ENCODE measurements around the gene FKBP7.

Gene FKBP7

DNA sequence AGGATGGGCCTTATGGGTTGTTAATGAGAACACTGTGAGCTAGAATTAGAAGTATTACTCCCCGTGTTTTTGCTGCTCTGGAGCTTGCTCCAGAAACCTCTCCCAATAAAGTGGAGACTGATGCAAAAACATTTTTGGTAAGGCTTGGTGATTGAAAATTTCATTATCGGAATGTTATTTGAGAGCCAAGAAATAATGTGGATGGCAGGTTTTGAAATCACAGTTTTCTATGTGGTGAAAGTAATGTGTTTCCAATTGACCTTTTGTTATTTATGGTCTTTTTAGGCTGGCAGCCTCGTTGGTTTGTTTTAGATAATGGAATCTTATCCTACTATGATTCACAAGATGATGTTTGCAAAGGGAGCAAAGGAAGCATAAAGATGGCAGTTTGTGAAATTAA is 7.0 kb upstream of the FKBP7 start:
- H3K36me3 ChIP-seq (ENCODE audit: control insufficient read depth, insufficient read depth, low read length): peaks cover 6% of the 10 kb centered on the region; the same call in 1 of the 2 replicates
- H3K4me3 ChIP-seq (ENCODE audit: low read depth, low read length): no peak overlapping the region
- H3K27ac ChIP-seq (ENCODE audit: low read depth, low read length): no peak overlapping the region
- no peaks in the 10 kb centered on the region for H3K9me3 ChIP-seq (ENCODE audit: control insufficient read depth, insufficient read depth, low read length)
- H3K4me1 ChIP-seq (ENCODE audit: control insufficient read depth, insufficient read depth, low read length): peaks cover 17% of the 10 kb centered on the region
- H3K9ac ChIP-seq (ENCODE audit: low read depth, low read length): no peak overlapping the region
- H3K27me3 ChIP-seq (ENCODE audit: control insufficient read depth, insufficient read depth, low read length): peaks cover 4% of the 10 kb centered on the region; the same call in 1 of the 2 replicates

DNA sequence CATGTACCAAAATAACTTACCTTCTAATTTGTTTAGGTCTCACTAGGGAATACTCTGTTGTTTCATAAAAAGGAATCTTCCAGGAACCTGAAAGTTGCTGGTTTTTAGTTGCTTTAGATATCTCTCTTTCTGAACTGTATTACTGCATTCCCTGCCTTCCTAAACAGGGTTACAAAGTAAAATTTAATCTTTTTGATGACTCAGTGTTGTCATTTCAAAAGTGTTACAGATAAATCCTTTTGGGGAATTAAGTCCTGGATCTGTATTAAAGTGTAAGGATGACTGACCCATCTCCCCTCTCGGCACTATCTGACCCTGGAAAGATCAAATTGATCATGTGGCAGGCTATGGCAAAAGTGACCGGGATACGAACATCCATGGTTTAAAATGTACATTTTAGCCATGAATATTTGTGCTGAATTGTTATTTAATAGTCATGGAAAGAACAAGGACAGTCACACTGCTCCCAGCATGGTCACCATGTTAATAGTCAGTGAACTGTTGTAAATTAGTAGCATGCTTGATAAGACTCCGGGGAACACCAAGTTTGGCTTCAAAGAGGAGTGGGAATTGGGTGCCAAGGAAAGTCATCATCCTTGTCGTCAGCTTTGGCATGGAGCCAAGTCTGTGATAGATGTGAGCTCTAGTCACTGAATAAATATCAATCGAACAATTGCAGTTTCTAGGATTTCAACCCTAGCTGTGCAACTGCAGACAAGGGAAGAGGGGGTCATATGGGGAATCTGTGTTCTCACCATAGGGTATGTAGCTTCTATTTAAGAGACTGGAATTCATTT is 6.0 kb upstream of the FKBP7 start:
- H3K27ac ChIP-seq (ENCODE audit: low read depth, low read length): no peak overlapping the region
- H3K27me3 ChIP-seq (ENCODE audit: control insufficient read depth, insufficient read depth, low read length): peaks cover 5% of the 10 kb centered on the region; the same call in 1 of the 2 replicates
- no peak overlapping the region for H3K4me3 ChIP-seq (ENCODE audit: low read depth, low read length)

DNA sequence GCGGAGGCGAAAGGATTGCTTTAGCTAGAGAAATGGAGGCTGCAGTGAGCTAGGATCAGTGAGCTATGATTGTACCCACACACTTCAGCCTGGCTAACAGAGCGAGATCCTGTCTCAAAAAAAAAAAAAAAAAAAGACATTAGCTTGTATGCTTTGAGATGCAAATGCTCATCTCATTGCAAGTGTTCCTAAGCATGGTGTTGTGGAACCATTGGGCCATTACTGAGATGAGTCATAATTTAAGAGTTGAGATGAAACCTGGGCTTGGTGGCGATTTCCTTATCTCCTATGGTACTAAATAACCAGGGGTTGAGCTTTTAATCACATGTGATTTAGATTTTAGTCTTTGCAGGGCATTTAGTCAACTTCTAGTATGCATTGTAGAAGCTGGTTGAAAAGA is 4.0 kb upstream of the FKBP7 start:
- H3K9ac ChIP-seq (ENCODE audit: low read depth, low read length): no peak overlapping the region
- H3K4me3 ChIP-seq (ENCODE audit: low read depth, low read length): 0 out of 2 replicates have a peak overlapping the region, but pooled peaks have one; percentile 7
- no peak overlapping the region for H3K27ac ChIP-seq (ENCODE audit: low read depth, low read length)

More for the DNA sequence above, 6.0 kb upstream of the FKBP7 start:
- H3K9me3 ChIP-seq (ENCODE audit: control insufficient read depth, insufficient read depth, low read length): no peaks in the 10 kb centered on the region
- H3K4me1 ChIP-seq (ENCODE audit: control insufficient read depth, insufficient read depth, low read length): peaks cover 17% of the 10 kb centered on the region
- H3K9ac ChIP-seq (ENCODE audit: low read depth, low read length): no peak overlapping the region
- 0 out of 2 replicates have a peak, but pooled peaks cover 6% of the 10 kb centered on the region for H3K36me3 ChIP-seq (ENCODE audit: control insufficient read depth, insufficient read depth, low read length)

DNA sequence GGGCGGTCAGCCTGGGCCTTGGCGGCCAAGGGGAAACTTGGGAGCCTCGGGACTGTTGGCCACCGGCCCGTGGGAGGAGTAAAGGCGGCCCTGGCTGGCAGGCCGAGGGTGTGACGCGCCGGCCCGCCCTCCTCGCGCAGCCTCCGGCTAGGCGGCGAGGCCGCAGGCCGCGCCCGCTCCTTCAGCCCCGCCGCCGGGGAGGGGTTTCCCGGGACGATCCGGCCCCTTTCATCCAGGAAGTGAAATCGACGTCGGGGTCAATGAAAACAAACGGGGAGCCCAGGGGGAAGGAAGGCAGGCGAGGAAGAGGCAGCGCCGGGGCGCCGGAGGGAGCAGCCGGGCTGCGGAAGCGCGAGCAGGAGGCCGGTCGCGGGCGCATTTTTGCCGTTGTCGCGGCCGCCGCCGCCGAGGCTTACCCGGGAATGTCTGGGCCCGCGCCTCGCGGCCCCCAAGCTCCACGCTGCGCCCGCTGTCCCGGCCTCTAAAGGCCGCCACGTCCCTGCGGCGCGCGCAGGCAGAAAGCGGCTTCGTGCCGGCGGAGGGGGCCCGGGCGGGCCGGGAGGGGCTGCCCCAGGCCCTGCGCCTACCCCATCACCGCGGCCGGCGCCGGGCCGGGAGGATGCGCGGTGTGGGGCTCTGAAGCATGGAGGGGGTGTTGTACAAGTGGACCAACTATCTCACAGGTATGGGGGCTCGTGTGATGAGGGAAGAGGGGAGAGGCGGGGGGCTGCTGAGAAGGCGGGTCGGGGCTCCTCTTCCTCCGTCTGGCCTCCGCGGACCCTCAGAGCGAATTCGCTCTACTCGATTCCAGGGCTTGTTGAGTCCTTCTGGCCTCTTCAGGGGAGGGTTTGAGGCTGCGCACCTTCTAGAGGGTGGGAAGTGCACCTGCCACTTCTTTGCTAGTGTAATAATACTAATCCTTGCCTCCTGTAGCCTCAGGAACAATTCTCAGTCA is 2.1 kb upstream of the FKBP7 start, which contains the start of gene PLEKHA3:
Gene PLEKHA3 (plus strand): TSS at position 231 of the 955 bp plus-strand sequence. CDS start 413 bp downstream, at position 644.
- Histone ChIP-seq H3K36me3 (ENCODE audit: control insufficient read depth, insufficient read depth, low read length) (no peaks in the 10 kb centered on the region), H3K9me3 (ENCODE audit: control insufficient read depth, insufficient read depth, low read length) (no peaks in the 10 kb centered on the region), H3K4me1 (ENCODE audit: control insufficient read depth, insufficient read depth, low read length) (peaks cover 17% of the 10 kb centered on the region), H3K27me3 (ENCODE audit: control insufficient read depth, insufficient read depth, low read length) (peaks cover 9% of the 10 kb centered on the region; the same call in 1 of the 2 replicates), H3K4me3 (ENCODE audit: low read depth, low read length) (peak within 1 kb of the TSS; percentile 78), H3K27ac (ENCODE audit: low read depth, low read length) (peak within 1 kb of the TSS; percentile 78), H3K9ac (ENCODE audit: low read depth, low read length) (peak within 1 kb of the TSS; percentile 57)

More for the DNA sequence above, 4.0 kb upstream of the FKBP7 start:
- Histone ChIP-seq H3K4me1 (ENCODE audit: control insufficient read depth, insufficient read depth, low read length) (peaks cover 17% of the 10 kb centered on the region), H3K9me3 (ENCODE audit: control insufficient read depth, insufficient read depth, low read length) (no peaks in the 10 kb centered on the region), H3K36me3 (ENCODE audit: control insufficient read depth, insufficient read depth, low read length) (0 out of 2 replicates have a peak, but pooled peaks cover 6% of the 10 kb centered on the region), H3K27me3 (ENCODE audit: control insufficient read depth, insufficient read depth, low read length) (peaks cover 9% of the 10 kb centered on the region; the same call in 1 of the 2 replicates)

DNA sequence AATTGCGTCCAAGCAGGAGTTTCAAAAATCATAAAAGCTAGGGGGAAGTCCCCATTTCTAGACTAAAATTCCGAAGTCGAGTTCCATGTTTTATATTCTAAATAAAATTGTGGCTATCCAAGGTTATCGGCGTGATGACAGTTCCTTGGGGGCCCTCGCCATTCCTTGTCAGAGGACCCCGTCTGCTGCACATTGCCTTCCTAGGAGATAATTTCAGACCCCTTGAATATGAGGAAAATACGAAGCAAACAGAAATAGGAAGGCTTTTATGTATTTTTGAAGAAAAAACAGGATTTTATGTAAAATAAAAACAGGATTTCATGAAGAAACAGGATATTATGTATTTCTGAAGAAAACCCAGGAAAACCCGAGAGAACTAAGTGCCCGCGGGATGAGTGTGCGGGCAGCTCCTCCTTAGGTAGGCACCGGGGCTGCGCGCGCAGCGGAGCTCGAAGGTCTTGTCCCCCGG is 1.4 kb upstream of the FKBP7 start:
- H3K9ac ChIP-seq (ENCODE audit: low read depth, low read length): peak overlapping the region; percentile 57
- peak overlapping the region; percentile 78 for H3K27ac ChIP-seq (ENCODE audit: low read depth, low read length)

DNA sequence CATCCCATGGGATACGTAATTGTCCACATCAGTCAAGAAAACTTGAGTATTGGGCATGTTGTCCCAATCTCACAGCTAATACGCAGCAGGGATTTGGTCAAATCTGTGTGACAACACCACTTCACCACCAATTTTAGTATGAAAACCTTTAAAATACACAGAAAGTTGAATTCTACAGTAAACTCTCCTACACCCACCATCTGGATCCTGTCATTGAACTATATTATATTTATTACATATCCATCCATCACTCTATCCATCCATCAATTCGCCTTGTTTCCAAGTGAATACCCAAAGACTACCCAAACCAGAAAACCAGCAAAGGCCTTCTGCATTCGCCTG is 846 bp upstream of the FKBP7 start:
- peak overlapping the region; percentile 78; the same call in 1 of the 2 replicates for H3K4me3 ChIP-seq (ENCODE audit: low read depth, low read length)
- H3K27ac ChIP-seq (ENCODE audit: low read depth, low read length): no peak overlapping the region
- H3K9ac ChIP-seq (ENCODE audit: low read depth, low read length): no peak overlapping the region
- H3K36me3 ChIP-seq (ENCODE audit: control insufficient read depth, insufficient read depth, low read length): no peaks in the 10 kb centered on the region
- H3K4me1 ChIP-seq (ENCODE audit: control insufficient read depth, insufficient read depth, low read length): peaks cover 17% of the 10 kb centered on the region
- no peaks in the 10 kb centered on the region for H3K9me3 ChIP-seq (ENCODE audit: control insufficient read depth, insufficient read depth, low read length)
- H3K27me3 ChIP-seq (ENCODE audit: control insufficient read depth, insufficient read depth, low read length): peaks cover 9% of the 10 kb centered on the region; the same call in 1 of the 2 replicates

More for the DNA sequence above, 1.4 kb upstream of the FKBP7 start:
- H3K4me3 ChIP-seq (ENCODE audit: low read depth, low read length): peak overlapping the region; percentile 78
- peaks cover 9% of the 10 kb centered on the region; the same call in 1 of the 2 replicates for H3K27me3 ChIP-seq (ENCODE audit: control insufficient read depth, insufficient read depth, low read length)
- no peaks in the 10 kb centered on the region for H3K9me3 ChIP-seq (ENCODE audit: control insufficient read depth, insufficient read depth, low read length)
- H3K36me3 ChIP-seq (ENCODE audit: control insufficient read depth, insufficient read depth, low read length): no peaks in the 10 kb centered on the region
- peaks cover 17% of the 10 kb centered on the region for H3K4me1 ChIP-seq (ENCODE audit: control insufficient read depth, insufficient read depth, low read length)

DNA sequence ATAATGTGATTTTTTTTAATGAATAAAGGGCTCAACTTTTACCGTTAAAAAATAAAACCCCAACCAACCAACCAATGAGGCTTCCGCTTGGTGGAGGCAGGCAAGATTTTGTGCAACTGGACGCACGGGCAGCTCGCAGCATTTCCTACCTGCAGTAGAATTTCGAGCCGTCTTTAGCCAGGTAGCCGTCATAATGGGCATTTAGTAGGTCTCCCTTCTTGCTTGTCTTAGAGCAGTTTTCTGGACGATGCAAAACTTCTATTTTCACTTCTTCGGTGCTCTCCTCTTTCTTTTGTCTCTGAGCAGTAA is 316 bp downstream of the FKBP7 start:
- Histone ChIP-seq H3K4me3 (ENCODE audit: low read depth, low read length) (peak overlapping the region; percentile 78), H3K9me3 (ENCODE audit: control insufficient read depth, insufficient read depth, low read length) (no peaks in the 10 kb centered on the region), H3K9ac (ENCODE audit: low read depth, low read length) (peak overlapping the region; percentile 78), H3K27ac (ENCODE audit: low read depth, low read length) (peak overlapping the region; percentile 34), H3K27me3 (ENCODE audit: control insufficient read depth, insufficient read depth, low read length) (peaks cover 9% of the 10 kb centered on the region; the same call in 1 of the 2 replicates), H3K4me1 (ENCODE audit: control insufficient read depth, insufficient read depth, low read length) (peaks cover 17% of the 10 kb centered on the region), H3K36me3 (ENCODE audit: control insufficient read depth, insufficient read depth, low read length) (no peaks in the 10 kb centered on the region)

DNA sequence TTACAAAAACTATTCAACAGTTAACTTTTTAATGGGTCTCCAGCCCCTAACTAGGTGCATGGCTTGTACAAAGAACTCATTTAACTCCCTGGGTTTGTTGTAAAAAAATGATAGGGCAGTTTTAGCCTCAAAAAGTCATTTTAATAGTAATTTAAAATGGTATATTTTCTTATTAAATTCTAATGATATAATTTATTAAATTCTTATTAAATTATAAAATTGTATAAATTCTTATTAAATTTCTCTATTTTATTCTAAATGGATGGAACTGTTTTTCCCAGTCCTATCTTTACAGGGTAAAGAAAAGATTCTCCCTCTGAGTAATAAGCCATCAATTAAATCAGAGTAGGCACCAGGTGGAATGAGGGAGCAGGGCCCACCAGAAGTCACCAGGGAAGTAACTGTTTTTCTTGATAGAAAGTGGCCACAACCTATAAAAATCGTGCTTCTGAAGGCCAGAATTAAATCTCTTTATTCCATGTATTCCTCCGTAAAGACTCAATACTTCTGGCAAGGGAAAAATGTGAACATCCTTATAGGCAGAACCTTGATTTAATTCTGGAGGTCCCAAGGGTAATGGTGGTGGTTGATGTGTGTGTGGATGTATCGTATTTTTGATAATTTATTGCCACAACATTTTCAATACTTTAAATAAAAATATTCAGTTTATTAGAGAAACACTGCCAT is 814 bp downstream of the FKBP7 start:
- Histone ChIP-seq H3K27ac (ENCODE audit: low read depth, low read length) (no peak overlapping the region), H3K4me3 (ENCODE audit: low read depth, low read length) (peak overlapping the region; percentile 78), H3K9me3 (ENCODE audit: control insufficient read depth, insufficient read depth, low read length) (no peaks in the 10 kb centered on the region), H3K4me1 (ENCODE audit: control insufficient read depth, insufficient read depth, low read length) (peaks cover 16% of the 10 kb centered on the region), H3K36me3 (ENCODE audit: control insufficient read depth, insufficient read depth, low read length) (no peaks in the 10 kb centered on the region), H3K27me3 (ENCODE audit: control insufficient read depth, insufficient read depth, low read length) (peaks cover 9% of the 10 kb centered on the region; the same call in 1 of the 2 replicates), H3K9ac (ENCODE audit: low read depth, low read length) (no peak overlapping the region)

DNA sequence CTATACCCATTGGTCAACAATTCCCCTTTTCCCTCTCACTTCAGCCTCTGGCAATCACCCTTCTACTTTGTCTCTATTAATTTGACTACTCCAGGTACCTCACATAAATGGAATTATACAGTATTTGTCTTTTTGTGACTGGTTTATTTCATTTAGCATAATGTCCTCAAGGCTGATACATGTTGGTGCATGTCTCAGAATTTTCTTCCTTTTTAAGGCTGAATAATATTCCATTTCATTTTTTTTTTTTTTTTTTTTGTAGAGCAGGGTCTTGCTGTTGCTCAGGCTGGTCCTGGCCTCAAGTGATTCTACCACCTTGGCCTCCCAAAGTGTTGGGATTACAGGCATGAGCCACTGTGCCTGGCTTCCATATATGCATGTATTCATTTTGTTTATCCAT is 1.9 kb downstream of the FKBP7 start:
- H3K27ac ChIP-seq (ENCODE audit: low read depth, low read length): no peak overlapping the region
- H3K4me1 ChIP-seq (ENCODE audit: control insufficient read depth, insufficient read depth, low read length): peaks cover 5% of the 10 kb centered on the region
- H3K27me3 ChIP-seq (ENCODE audit: control insufficient read depth, insufficient read depth, low read length): peaks cover 8% of the 10 kb centered on the region; the same call in 1 of the 2 replicates
- no peak overlapping the region for H3K9ac ChIP-seq (ENCODE audit: low read depth, low read length)
- no peaks in the 10 kb centered on the region for H3K9me3 ChIP-seq (ENCODE audit: control insufficient read depth, insufficient read depth, low read length)
- H3K36me3 ChIP-seq (ENCODE audit: control insufficient read depth, insufficient read depth, low read length): no peaks in the 10 kb centered on the region
- H3K4me3 ChIP-seq (ENCODE audit: low read depth, low read length): no peak overlapping the region

DNA sequence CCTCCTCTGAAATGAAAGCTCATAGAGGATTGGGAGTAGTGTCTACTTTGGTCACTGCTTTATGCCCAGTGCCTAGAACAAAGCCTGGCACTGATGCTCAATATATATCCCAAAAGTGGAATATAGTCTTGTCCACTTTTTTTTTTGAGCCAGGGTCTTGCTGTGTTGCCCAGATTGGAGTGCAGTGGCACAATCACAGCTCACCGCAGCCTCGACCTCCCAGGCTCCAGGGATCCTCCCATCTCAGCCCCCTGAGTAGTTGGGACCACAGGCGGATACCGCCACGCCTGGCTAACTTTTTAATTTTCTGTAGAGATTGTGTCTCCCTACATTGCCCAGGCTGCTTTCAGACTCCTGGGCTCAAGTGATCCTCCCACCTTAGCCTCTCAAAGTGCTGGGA is 3.8 kb downstream of the FKBP7 start:
- H3K4me3 ChIP-seq (ENCODE audit: low read depth, low read length): no peak overlapping the region
- no peaks in the 10 kb centered on the region for H3K36me3 ChIP-seq (ENCODE audit: control insufficient read depth, insufficient read depth, low read length)
- peaks cover 5% of the 10 kb centered on the region; the same call in 1 of the 2 replicates for H3K27me3 ChIP-seq (ENCODE audit: control insufficient read depth, insufficient read depth, low read length)
- H3K27ac ChIP-seq (ENCODE audit: low read depth, low read length): no peak overlapping the region
- H3K4me1 ChIP-seq (ENCODE audit: control insufficient read depth, insufficient read depth, low read length): no peaks in the 10 kb centered on the region
- no peaks in the 10 kb centered on the region for H3K9me3 ChIP-seq (ENCODE audit: control insufficient read depth, insufficient read depth, low read length)
- H3K9ac ChIP-seq (ENCODE audit: low read depth, low read length): no peak overlapping the region

All from HUES48 (cell line).